ENCODE measurements around the gene PDX1. TPM values are rescaled to one million over a fixed set of nuclear protein-coding genes. Genes with fewer than 3 reads are reported as not detected.

PDX1 gene
- total and polyA plus RNA-seq, 2 of the 13 experiments (the other 11 are each of a cell fraction or from before 2014, with no cell fraction given) = 0.07 TPM; not detected in 1

DNA sequence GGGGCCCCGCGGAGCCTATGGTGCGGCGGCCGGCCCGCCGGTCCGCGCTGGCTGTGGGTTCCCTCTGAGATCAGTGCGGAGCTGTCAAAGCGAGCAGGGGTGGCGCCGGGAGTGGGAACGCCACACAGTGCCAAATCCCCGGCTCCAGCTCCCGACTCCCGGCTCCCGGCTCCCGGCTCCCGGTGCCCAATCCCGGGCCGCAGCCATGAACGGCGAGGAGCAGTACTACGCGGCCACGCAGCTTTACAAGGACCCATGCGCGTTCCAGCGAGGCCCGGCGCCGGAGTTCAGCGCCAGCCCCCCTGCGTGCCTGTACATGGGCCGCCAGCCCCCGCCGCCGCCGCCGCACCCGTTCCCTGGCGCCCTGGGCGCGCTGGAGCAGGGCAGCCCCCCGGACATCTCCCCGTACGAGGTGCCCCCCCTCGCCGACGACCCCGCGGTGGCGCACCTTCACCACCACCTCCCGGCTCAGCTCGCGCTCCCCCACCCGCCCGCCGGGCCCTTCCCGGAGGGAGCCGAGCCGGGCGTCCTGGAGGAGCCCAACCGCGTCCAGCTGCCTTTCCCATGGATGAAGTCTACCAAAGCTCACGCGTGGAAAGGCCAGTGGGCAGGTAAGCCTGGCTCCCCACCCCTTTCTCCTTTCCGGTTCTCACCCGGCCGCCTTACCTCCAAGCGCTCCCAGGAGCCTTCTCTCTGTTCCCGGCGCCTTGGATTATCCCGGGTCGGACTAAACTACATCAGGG lies at the start of gene PDX1 (continued):
- TF ChIP-seq ZFX (CRISPR knock-in tag; IDR thresholded peaks at IDR 0.05; ENCODE audit: low read depth) (0 out of 2 replicates have a peak, but pooled peaks have one; percentile 22), FIP1L1 (IDR thresholded peaks at IDR 0.05; ENCODE audit: borderline replicate concordance, insufficient read depth, low read depth, low read length) (no peak), ZSCAN29 (CRISPR knock-in tag; conservative IDR thresholded peaks at IDR 0.05) (no peak), BCL6 (CRISPR knock-in tag; IDR thresholded peaks at IDR 0.05) (peak; percentile 6; the same call in 1 of the 2 replicates), ZNF660 (CRISPR knock-in tag; IDR thresholded peaks at IDR 0.05; ENCODE audit: borderline replicate concordance, low read depth) (no peak), ZNF234 (CRISPR knock-in tag; conservative IDR thresholded peaks at IDR 0.05) (no peak), CENPX (CRISPR knock-in tag; IDR thresholded peaks at IDR 0.05) (no peak), YY1 (IDR thresholded peaks at IDR 0.05; ENCODE audit: insufficient read depth, insufficient replicate concordance, low read depth, low read length) (no peak), KDM6A (CRISPR knock-in tag; IDR thresholded peaks at IDR 0.05; ENCODE audit: low read depth) (no peak), MTF2 (CRISPR knock-in tag; IDR thresholded peaks at IDR 0.05; ENCODE audit: borderline replicate concordance) (no peak; the same call in 1 of the 2 replicates), ZMYM4 (CRISPR knock-in tag; IDR thresholded peaks at IDR 0.05) (peak; percentile 57; the same call in 1 of the 2 replicates)
- TF ChIP-seq, protein P1, sequence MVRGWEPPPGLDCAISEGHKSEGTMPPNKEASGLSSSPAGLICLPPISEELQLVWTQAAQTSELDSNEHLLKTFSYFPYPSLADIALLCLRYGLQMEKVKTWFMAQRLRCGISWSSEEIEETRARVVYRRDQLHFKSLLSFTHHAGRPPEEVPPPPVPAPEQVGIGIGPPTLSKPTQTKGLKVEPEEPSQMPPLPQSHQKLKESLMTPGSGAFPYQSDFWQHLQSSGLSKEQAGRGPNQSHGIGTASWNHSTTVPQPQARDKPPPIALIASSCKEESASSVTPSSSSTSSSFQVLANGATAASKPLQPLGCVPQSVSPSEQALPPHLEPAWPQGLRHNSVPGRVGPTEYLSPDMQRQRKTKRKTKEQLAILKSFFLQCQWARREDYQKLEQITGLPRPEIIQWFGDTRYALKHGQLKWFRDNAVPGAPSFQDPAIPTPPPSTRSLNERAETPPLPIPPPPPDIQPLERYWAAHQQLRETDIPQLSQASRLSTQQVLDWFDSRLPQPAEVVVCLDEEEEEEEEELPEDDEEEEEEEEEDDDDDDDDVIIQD (CRISPR knock-in tag; IDR thresholded peaks at IDR 0.05; ENCODE audit: low read depth) = no peak
- TF ChIP-seq, protein P2, sequence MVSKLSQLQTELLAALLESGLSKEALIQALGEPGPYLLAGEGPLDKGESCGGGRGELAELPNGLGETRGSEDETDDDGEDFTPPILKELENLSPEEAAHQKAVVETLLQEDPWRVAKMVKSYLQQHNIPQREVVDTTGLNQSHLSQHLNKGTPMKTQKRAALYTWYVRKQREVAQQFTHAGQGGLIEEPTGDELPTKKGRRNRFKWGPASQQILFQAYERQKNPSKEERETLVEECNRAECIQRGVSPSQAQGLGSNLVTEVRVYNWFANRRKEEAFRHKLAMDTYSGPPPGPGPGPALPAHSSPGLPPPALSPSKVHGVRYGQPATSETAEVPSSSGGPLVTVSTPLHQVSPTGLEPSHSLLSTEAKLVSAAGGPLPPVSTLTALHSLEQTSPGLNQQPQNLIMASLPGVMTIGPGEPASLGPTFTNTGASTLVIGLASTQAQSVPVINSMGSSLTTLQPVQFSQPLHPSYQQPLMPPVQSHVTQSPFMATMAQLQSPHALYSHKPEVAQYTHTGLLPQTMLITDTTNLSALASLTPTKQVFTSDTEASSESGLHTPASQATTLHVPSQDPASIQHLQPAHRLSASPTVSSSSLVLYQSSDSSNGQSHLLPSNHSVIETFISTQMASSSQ (IDR thresholded peaks at IDR 0.05; ENCODE audit: low read depth) = no peak
- TF ChIP-seq, protein P2 (CRISPR knock-in tag; IDR thresholded peaks at IDR 0.05; ENCODE audit: borderline replicate concordance) = no peak
- TF ChIP-seq, protein P3, sequence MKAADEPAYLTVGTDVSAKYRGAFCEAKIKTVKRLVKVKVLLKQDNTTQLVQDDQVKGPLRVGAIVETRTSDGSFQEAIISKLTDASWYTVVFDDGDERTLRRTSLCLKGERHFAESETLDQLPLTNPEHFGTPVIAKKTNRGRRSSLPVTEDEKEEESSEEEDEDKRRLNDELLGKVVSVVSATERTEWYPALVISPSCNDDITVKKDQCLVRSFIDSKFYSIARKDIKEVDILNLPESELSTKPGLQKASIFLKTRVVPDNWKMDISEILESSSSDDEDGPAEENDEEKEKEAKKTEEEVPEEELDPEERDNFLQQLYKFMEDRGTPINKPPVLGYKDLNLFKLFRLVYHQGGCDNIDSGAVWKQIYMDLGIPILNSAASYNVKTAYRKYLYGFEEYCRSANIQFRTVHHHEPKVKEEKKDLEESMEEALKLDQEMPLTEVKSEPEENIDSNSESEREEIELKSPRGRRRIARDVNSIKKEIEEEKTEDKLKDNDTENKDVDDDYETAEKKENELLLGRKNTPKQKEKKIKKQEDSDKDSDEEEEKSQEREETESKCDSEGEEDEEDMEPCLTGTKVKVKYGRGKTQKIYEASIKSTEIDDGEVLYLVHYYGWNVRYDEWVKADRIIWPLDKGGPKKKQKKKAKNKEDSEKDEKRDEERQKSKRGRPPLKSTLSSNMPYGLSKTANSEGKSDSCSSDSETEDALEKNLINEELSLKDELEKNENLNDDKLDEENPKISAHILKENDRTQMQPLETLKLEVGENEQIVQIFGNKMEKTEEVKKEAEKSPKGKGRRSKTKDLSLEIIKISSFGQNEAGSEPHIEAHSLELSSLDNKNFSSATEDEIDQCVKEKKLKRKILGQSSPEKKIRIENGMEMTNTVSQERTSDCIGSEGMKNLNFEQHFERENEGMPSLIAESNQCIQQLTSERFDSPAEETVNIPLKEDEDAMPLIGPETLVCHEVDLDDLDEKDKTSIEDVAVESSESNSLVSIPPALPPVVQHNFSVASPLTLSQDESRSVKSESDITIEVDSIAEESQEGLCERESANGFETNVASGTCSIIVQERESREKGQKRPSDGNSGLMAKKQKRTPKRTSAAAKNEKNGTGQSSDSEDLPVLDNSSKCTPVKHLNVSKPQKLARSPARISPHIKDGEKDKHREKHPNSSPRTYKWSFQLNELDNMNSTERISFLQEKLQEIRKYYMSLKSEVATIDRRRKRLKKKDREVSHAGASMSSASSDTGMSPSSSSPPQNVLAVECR (CRISPR knock-in tag; IDR thresholded peaks at IDR 0.05; ENCODE audit: borderline replicate concordance) = peak; percentile 50; the same call in 1 of the 2 replicates
- TF ChIP-seq, protein P4, sequence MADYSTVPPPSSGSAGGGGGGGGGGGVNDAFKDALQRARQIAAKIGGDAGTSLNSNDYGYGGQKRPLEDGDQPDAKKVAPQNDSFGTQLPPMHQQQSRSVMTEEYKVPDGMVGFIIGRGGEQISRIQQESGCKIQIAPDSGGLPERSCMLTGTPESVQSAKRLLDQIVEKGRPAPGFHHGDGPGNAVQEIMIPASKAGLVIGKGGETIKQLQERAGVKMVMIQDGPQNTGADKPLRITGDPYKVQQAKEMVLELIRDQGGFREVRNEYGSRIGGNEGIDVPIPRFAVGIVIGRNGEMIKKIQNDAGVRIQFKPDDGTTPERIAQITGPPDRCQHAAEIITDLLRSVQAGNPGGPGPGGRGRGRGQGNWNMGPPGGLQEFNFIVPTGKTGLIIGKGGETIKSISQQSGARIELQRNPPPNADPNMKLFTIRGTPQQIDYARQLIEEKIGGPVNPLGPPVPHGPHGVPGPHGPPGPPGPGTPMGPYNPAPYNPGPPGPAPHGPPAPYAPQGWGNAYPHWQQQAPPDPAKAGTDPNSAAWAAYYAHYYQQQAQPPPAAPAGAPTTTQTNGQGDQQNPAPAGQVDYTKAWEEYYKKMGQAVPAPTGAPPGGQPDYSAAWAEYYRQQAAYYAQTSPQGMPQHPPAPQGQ (CRISPR knock-in tag; IDR thresholded peaks at IDR 0.05; ENCODE audit: borderline replicate concordance) = no peak
